Measurements from ENCODE around the gene EVX2.

DNA sequence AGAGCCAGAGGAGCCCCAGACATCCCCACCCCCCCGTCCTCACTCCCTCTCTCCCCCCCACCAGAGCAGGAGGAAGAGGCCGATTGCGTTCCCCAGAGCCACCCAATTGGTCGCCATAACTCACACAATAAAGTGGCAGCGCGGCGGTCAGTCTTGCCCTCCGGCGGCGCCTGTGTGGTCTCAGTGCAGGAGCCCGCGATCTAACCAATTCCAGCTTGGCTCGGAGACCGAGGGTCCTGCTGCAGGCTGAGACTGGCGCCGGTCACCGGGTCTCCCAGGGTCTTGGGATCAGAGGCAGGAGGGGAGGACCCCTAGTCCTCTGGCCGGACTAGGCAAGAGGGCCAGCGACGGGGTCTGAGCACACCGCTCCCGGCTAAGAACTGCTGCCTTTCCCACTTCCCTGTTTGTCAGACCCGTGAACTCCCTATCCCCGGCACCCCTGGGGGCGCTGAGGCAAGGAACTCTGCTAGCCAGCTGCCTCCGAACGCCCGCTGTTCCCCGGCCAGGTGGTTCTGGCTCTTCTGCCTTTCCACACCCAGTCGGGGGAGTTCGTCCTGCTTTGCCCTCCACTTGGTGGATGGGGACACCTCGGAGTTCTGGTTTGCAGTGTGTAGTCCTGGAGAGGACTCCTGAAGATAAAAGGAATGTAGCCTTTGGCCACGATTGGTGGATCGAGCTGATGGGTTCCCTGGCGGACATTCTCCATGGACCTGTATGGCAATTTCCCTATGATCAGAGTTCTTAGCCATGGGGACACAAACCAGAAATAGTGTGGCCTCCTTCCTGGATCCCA is 14.8 kb upstream of the EVX2 start:
- TF ChIP-seq POLR2AphosphoS5 (IDR thresholded peaks at IDR 0.05) (no peak), POLR2A (IDR thresholded peaks at IDR 0.05) (no peak)
- TF ChIP-seq, protein P1, sequence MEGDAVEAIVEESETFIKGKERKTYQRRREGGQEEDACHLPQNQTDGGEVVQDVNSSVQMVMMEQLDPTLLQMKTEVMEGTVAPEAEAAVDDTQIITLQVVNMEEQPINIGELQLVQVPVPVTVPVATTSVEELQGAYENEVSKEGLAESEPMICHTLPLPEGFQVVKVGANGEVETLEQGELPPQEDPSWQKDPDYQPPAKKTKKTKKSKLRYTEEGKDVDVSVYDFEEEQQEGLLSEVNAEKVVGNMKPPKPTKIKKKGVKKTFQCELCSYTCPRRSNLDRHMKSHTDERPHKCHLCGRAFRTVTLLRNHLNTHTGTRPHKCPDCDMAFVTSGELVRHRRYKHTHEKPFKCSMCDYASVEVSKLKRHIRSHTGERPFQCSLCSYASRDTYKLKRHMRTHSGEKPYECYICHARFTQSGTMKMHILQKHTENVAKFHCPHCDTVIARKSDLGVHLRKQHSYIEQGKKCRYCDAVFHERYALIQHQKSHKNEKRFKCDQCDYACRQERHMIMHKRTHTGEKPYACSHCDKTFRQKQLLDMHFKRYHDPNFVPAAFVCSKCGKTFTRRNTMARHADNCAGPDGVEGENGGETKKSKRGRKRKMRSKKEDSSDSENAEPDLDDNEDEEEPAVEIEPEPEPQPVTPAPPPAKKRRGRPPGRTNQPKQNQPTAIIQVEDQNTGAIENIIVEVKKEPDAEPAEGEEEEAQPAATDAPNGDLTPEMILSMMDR (IDR thresholded peaks at IDR 0.05) = no peak
